ENCODE results near the gene FKBP2. TPM values are rescaled to one million over a fixed set of nuclear protein-coding genes. Genes with fewer than 3 reads are reported as not detected.

FKBP2 gene
- total RNA-seq, 1 experiment from 2014 or later: 41.0 TPM

- H3K18ac ChIP-seq (ENCODE audit: insufficient read length, low read depth, low read length): no peak overlapping the region
- WGBS (ENCODE audit: extremely low coverage, insufficient read length, low lambda C conversion rate): no CpG with 5 or more reads among the region's 18 CpGs
Measured at GRCh38 chr11:64261556-64262080, 20.7 kb downstream of the FKBP2 start.

More at GRCh38 chr11:64261556-64262080, 20.7 kb downstream of the FKBP2 start:
- H3K23ac ChIP-seq (ENCODE audit: insufficient read length, low read depth, low read length): no peak overlapping the region
- no peak overlapping the region for H4K5ac ChIP-seq (ENCODE audit: insufficient read length, low read depth, low read length)
- no peak overlapping the region for H2BK15ac ChIP-seq (ENCODE audit: low read depth, low read length)
- no peak overlapping the region for H2AFZ ChIP-seq (ENCODE audit: low read length)
- H4K8ac ChIP-seq (replicated peaks; ENCODE audit: insufficient read length, low read depth, low read length): no peak overlapping the region
- H3K23me2 ChIP-seq (ENCODE audit: insufficient read length, low read depth, low read length, poor library complexity, severe bottlenecking): no peaks in the 10 kb centered on the region
- no peak overlapping the region for H2BK120ac ChIP-seq (ENCODE audit: low read depth, low read length, poor library complexity, severe bottlenecking)
- H3K4me3 Mint-ChIP-seq: no peak overlapping the region; a peak in 1 of 5 replicates
- H4K91ac ChIP-seq (ENCODE audit: insufficient read length, low read depth, low read length): no peak overlapping the region
- no peak overlapping the region for H3K4ac ChIP-seq (ENCODE audit: low read depth, low read length)
- H3T11ph ChIP-seq (ENCODE audit: low read length): no peak overlapping the region
- no peak overlapping the region for H2BK5ac ChIP-seq (ENCODE audit: insufficient read length, low read length)
- H3K27me3 Mint-ChIP-seq (ENCODE audit: low read depth): no peaks in the 10 kb centered on the region
- no peaks in the 10 kb centered on the region for H3K79me1 ChIP-seq (ENCODE audit: insufficient read depth, low read depth, low read length, poor library complexity, severe bottlenecking)
- H3K36me3 Mint-ChIP-seq (ENCODE audit: insufficient read depth in 1 of 3, low read depth in 3 of 3): peaks cover 51 to 87% (median 69%) of the 10 kb centered on the region in 3 experiments
- H3K4me1 Mint-ChIP-seq: peaks cover 0 to 8% of the 10 kb centered on the region in 2 experiments; a peak in 3 of 4 replicates
- H3K27ac ChIP-seq (ENCODE audit: insufficient read length, low read depth, low read length): no peak overlapping the region
- no peaks in the 10 kb centered on the region for H3K79me2 ChIP-seq (ENCODE audit: insufficient read depth, low read length)
- no peak for DNase-seq
- H2BK12ac ChIP-seq (ENCODE audit: insufficient read length, low read depth, low read length): no peak overlapping the region
- H3K56ac ChIP-seq (ENCODE audit: insufficient read length, low read depth, low read length): no peak overlapping the region
- H3K9ac ChIP-seq (ENCODE audit: extremely low read depth, insufficient read length, low read length): no peak overlapping the region
- H3K27me3 ChIP-seq (ENCODE audit: insufficient read depth, low read length): no peaks in the 10 kb centered on the region
- H3K4me1 ChIP-seq (ENCODE audit: insufficient read depth, low read length): no peaks in the 10 kb centered on the region
- H3K9me3 ChIP-seq (ENCODE audit: control insufficient read depth, low read depth, low read length): no peaks in the 10 kb centered on the region
- H3K14ac ChIP-seq (ENCODE audit: insufficient read depth, low read length): no peak overlapping the region
- H3K4me2 ChIP-seq (ENCODE audit: insufficient read depth, insufficient read length, low read length): no peak overlapping the region
- no peaks in the 10 kb centered on the region for H3K9me3 Mint-ChIP-seq
- H2AK5ac ChIP-seq (ENCODE audit: insufficient read length, low read length): no peak overlapping the region
- no peak overlapping the region for H2BK20ac ChIP-seq (ENCODE audit: low read depth, low read length, poor library complexity, severe bottlenecking)
- no peaks in the 10 kb centered on the region for H4K20me1 ChIP-seq (ENCODE audit: control insufficient read depth, insufficient read depth, insufficient read length)
- no peak for TF ChIP-seq CTCF (conservative IDR thresholded peaks at IDR 0.05)
- H3K27ac Mint-ChIP-seq: no peak overlapping the region
